Retina (tissue), 1 donor: ENCODE results near the gene KCTD13.
A peak's percentile ranks its signal among the peaks of the same experiment; 100 is the strongest.
"Not testable (repeated sequence)": the region's sequence is repeated elsewhere in the genome, so short reads cannot be mapped to it uniquely, and the experiment has no call there.

Experiments
- DNase-seq: peaks from one replicate; pipeline ENCODE4 v3.0.0-alpha.2; 2016

Gene KCTD13

GRCh38 chr16:29906520-29907244, 19.3 kb downstream of the KCTD13 start:
- DNase-seq = no peak

DNA sequence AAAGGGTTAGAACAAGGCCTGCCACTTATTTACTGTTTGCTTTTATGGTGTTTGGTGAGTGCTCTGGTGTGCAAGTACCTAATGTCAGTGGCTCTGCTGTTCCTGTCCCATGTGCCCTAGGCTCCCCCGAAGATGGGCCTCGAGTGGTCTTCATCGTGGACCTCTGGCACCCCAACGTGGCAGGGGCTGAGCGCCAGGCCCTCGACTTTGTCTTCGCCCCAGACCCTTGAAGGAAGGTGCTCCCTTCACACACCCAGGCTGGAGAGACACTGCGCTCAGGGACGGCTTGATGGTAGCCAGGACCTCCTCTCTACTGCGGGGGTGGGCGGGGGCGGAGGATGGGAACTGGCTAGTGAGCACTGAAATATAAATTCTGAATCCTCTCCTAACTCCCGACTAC, 20.4 kb downstream of the KCTD13 start:
- DNase-seq = no peak

GRCh38 chr16:29904947-29905346, 21.1 kb downstream of the KCTD13 start:
- no peak for DNase-seq

- no peak for DNase-seq
Observed at GRCh38 chr16:29903590-29903989, 22.4 kb downstream of the KCTD13 start.

DNA sequence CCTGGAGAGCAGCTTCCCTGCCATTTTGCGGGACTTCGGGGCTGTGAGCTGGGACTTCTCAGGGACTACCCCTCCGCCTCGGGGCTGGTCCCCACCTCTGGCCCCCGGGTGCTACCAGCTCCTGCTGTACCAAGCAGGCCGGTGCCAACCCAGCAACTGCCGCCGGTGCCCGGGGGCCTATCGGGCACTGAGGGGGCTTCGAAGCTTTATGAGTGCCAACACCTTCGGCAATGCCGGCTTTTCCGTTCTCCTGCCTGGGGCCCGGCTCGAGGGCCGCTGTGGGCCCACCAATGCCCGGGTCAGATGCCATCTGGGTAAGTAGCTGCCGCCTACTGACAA, 24.4 kb downstream of the KCTD13 start:
- DNase-seq = no peak

DNA sequence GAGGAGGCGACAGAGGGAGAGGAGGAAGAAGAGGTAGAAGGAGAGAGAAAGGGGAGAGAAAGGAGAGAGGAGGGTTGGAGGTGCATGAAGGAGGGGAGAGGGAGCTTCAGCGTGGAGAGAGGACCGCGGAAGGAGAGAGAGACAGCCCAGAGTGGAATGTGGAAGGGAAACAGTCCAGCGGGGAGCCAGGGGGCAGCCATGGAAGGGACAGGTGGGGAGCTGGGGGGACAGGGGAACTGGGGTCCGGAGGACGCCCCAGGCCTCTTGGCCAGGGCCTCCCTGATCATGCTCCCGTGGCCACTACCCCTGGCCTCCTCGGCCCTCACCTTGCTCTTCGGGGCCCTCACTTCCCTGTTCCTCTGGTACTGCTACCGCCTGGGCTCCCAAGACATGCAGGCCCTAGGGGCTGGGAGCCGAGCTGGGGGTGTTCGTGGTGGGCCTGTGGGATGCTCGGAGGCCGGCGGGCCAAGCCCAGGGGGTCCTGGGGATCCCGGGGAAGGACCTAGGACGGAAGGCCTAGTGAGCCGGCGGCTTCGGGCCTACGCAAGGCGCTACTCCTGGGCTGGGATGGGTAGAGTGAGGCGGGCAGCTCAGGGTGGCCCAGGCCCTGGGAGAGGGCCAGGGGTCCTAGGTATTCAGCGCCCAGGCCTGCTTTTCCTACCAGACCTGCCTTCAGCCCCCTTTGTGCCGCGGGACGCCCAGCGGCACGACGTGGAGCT, 25.0 kb downstream of the KCTD13 start:
- peak; percentile 12 for DNase-seq

- peak; percentile 86 for DNase-seq
Observed at GRCh38 chr16:29900102-29900887, 25.7 kb downstream of the KCTD13 start, which contains the start of gene ASPHD1. Gene ASPHD1, plus strand, starts transcription at chr16:29900488. Its CDS starts 484 bp downstream, at chr16:29900972.

DNA sequence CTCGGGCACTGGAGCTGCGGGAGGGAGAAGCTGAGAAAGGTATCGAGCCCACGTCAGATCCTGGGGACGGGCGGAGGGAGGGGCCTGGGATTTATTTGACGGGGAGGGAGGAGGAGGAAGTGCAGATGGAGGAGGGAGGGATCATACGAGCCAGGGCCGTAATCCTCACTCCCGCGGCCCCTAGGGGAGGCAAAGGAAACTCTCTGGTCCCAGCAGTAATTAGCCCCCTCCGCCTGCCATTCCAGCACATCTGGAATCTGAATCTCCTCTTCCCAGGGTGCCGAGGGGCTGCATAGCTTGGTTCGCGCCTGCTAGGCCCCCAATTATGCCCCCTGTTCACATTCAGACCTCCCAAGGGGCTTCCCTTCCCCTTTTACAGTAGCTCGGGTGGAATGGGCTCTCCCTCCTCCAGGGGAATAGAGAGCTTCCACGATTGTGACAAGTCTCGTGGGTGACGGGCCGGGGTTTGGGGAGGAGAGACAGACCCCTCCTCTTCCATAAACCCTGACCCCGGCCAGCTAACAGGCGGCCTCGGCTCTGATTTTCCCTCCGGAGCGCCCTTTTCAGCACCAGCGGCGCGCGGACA, 26.4 kb downstream of the KCTD13 start, which contains the start of gene SEZ6L2:
Gene SEZ6L2 (minus strand): TSS at position 35 of the 586 bp plus-strand sequence. CDS start 531 bp downstream, outside the sequence.
- peak; percentile 93 for DNase-seq

DNA sequence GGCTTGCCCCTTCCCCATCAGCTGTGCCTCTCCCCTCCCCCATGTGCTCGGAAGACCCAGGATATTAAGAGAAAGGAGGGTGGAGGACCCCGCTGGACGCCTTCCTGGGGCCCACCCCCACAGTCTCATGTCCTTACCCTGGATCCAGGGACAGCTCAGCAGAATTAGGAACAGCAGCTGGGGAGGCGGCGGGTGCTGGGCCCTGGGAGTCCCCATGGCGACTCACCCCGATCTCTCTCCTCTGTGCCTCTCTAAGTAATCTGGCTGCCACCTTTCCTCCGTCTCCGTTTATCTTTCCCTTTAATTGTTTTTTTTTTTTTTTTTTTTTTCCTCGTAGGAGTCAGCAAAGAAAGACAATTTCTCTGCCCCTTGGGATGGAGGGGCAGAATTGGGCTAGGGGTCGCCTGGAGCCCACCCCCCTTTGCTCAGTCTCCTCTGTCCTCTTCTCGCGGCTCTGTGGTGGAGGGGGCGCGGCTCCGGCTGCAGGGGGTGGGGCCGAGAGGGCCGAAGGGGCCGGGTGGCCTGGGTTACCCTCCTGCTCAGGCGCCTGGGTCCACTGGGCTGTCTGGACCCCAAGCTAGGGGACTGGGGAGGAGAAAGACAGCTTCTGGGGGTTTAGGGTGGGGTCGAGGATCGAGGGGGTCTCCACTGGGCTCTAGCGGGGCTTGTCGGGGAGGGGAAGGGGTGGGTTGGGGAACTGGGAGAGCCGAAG, 27.1 kb downstream of the KCTD13 start:
- DNase-seq = peak; percentile 54

GRCh38 chr16:29898135-29898803, 27.8 kb downstream of the KCTD13 start:
- peak; percentile 44 for DNase-seq

- no peak for DNase-seq
Observed at GRCh38 chr16:29897333-29897732, 28.7 kb downstream of the KCTD13 start.

DNA sequence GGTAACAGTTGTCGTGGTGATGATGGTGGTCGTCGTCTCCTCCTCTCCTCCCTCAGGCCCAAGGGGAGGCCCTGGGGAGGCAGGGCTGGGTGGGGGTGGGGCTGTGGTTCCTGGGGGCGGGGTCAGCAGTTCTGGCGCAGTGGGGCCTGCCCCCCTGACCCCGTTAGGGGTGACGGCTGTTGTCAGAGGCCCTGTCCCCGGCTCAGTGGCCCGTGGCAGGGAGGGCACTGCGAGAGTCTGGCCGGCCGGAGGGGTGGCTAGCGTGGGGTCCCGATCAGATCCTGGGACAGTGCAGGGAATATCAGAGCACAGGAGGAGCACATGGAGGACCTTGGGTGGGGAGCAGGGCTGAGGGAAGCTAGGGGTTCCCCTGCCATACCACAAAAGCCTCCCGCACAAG, 29.2 kb downstream of the KCTD13 start:
- DNase-seq = no peak

DNA sequence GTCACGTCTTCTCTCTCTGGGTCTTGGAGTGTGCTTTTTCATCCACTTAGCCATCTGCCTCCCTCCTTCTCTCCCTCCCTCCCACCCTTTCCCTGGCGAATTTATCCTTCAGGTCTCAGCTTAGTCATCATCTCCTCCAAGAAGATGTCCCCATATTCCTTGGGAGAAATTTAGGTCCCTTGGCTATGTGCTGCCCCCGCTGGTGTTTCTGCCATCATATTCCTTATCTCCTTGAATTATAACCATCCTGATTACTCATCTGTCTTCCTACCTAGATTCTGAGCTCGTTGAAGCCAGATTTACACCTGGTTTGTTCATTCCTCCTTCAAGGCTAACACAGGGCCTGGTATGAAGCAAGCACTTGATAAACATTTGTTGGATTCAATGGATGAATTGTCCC, 31.7 kb downstream of the KCTD13 start:
- no peak for DNase-seq

GRCh38 chr16:29893553-29893952, 32.5 kb downstream of the KCTD13 start:
- DNase-seq = no peak

- DNase-seq = no peak
Observed at GRCh38 chr16:29892458-29892813, 33.6 kb downstream of the KCTD13 start.

DNA sequence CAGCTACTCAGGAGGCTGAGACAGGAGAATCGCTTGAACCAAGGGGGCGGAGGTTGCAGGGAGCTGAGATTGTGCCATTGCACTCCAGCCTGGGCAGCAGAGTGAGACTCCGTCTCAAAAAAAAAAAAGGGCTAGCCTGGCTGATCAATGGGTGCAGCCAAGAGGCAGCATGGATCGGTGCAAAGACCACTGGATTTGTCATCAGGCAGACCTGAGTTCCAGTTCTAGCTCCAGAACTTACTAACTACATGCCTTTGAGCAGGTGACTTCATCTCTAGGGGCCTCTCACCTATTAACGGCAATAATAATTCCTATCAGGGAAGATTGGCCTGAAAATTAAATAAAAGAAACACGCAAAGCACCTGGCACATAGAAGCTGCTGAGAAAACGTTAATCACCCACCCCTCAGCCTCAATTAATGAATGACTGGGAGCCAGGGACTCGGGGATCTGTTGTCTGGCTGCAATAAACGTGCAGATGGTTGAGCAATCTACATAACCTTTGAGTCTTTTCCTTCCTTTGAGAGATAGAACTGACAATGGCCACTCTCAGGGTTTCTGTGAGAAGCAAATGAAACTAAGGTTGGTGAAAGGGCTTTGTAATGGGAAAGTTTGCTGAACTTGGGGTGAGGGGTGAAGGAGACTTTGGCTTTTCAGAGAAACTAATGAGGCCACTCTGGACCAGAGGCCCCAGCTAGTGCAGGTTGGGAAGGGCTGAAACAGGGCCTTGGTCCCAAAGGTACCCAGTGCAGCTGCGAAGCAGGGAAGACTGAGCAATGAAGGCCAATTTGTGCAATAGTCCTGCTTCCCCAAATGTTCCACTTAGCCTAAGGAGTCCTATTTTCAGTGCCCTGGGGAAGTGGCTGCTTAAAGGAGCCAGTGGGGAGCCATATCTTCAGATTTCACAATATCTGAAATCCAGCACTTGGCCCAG, 34.2 kb downstream of the KCTD13 start:
- DNase-seq = no peak

DNA sequence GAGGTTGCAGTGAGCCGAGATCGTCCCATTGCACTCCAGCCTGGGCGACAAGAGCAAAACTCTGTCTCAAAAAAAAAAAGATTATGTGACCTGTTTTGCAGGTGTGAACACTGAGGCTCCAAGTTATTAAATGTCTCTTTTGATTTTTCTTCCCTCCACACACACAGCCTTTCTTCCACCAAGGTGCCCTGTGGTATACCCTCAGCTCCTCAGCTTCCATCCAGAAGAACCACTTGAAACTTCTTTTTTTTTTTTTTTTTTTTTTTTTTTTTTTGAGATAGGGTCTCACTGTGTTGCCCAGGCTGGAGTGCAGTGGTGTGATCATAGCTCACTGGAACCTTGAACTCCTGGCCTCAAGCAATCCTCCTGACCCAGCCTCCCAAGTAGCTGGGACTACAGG, 36.7 kb downstream of the KCTD13 start:
- not testable (repeated sequence) for DNase-seq

DNA sequence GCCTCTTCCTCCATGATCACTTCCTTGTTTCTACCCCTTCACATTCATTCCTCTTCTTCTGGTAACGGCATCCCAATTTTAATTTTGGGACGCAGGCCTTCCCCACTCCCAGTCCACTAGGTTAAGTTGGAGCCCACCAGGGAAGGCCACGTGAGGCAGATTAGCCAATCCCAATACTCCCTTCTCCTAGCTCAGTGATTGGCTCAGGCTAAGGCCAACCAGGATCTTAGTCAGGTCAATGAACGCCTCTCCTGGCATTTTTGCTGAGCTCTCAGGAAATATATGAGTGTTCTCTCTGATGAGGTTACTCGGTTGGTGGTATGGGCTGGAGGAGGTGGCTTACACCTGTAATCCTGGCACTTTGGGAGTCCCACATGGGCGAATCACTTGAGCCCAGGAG, 42.0 kb downstream of the KCTD13 start:
- no peak for DNase-seq

DNA sequence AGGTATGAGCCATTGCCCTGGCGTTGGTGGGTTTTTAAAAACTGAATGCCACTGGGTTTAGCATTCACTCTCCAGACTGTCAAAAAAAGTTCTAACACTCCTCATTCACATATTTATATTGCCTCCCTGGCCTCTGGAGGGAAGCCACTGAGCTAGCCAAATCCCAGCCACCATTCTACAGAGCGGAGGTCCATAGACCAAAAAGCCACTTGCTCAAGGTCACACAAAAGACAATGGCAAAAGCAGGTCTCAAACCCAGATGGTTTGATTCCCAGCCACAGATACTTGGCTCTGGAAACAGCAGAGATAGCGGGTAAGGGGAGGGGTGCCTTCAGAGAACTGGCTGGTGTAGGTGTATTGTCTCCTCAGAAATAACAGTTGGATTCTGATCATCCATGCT, 45.0 kb downstream of the KCTD13 start:
- no peak for DNase-seq

- no peak for DNase-seq
Observed at GRCh38 chr16:29878172-29878571, 47.9 kb downstream of the KCTD13 start.
